Type B pancreatic cell (in vitro differentiated cells): ENCODE data around the gene FOXN4. TPM values are rescaled to one million over a fixed set of nuclear protein-coding genes. Genes with fewer than 3 reads are reported as not detected.

Experiments
- DNase-seq: peaks from one replicate; pipeline ENCODE4 v3.0.0; 2021; ENCODE audit warnings: mixed read lengths; ENCODE audit not compliant: unreplicated experiment; ENCODE audit errors: extremely low spot score
- H3K27ac Mint-ChIP-seq: 2 replicates; pipeline ENCODE4 v1.8.0; 2021; ENCODE audit warnings: mild to moderate bottlenecking, mixed read lengths
- H3K27me3 Mint-ChIP-seq: 2 replicates; pipeline ENCODE4 v1.8.0; 2021; ENCODE audit warnings: mixed read lengths
- H3K36me3 Mint-ChIP-seq: 2 replicates; pipeline ENCODE4 v1.8.0; 2021; ENCODE audit warnings: mixed read lengths
- H3K4me1 Mint-ChIP-seq: one replicate; pipeline ENCODE4 v1.8.0; 2021; ENCODE audit warnings: mixed read lengths; ENCODE audit not compliant: unreplicated experiment
- H3K4me3 Mint-ChIP-seq: 2 replicates; pipeline ENCODE4 v1.8.0; 2021; ENCODE audit warnings: mild to moderate bottlenecking, mixed read lengths
- H3K9me3 Mint-ChIP-seq: 2 replicates; pipeline ENCODE4 v1.8.0; 2021; ENCODE audit warnings: mixed read lengths
- CTCF ChIP-seq: fragments of 200-600 bp; sonication (generic); conservative IDR thresholded peaks from 2 replicates; pipeline ENCODE4 v1.5.0; 2021; ENCODE audit warnings: antibody characterized with exemption, mild to moderate bottlenecking
- total RNA-seq: library from RNA; stranded (reverse); gene quantifications from 2 replicates; pipeline ENCODE4 v1.2.1, GENCODE V29; 2021; ENCODE audit warnings: low replicate concordance

The FOXN4 gene
- total RNA-seq, 1 donor from 2014 or later = 2.6 TPM

GRCh38 chr12:109302770-109303169 is 6.3 kb downstream of the FOXN4 start:
- Mint-ChIP-seq H3K4me3 (no peak overlapping the region), H3K4me1 (peaks cover 6% of the 10 kb centered on the region), H3K36me3 (no peaks in the 10 kb centered on the region), H3K27me3 (peaks cover 40% of the 10 kb centered on the region), H3K9me3 (no peaks in the 10 kb centered on the region), H3K27ac (peak overlapping the region; percentile 42)
- no peak for DNase-seq
- peak; percentile 3 for TF ChIP-seq CTCF

- peak; percentile 32 for TF ChIP-seq CTCF
- Mint-ChIP-seq H3K4me1 (peaks cover 6% of the 10 kb centered on the region), H3K27ac (peak overlapping the region; percentile 42), H3K9me3 (no peaks in the 10 kb centered on the region), H3K27me3 (peaks cover 36% of the 10 kb centered on the region), H3K36me3 (no peaks in the 10 kb centered on the region), H3K4me3 (no peak overlapping the region)
- DNase-seq = no peak
Observed at GRCh38 chr12:109302358-109302757, 6.7 kb downstream of the FOXN4 start.

GRCh38 chr12:109301643-109302168 is 7.4 kb downstream of the FOXN4 start:
- no peak overlapping the region for H3K4me3 Mint-ChIP-seq
- H3K27me3 Mint-ChIP-seq = peaks cover 30% of the 10 kb centered on the region
- no peaks in the 10 kb centered on the region for H3K36me3 Mint-ChIP-seq
- no peak for TF ChIP-seq CTCF
- no peaks in the 10 kb centered on the region for H3K9me3 Mint-ChIP-seq
- DNase-seq = no peak
- H3K4me1 Mint-ChIP-seq = peaks cover 6% of the 10 kb centered on the region
- peak overlapping the region; percentile 42 for H3K27ac Mint-ChIP-seq

GRCh38 chr12:109299849-109300248 is 9.2 kb downstream of the FOXN4 start:
- Mint-ChIP-seq H3K9me3 (no peaks in the 10 kb centered on the region), H3K4me1 (peaks cover 6% of the 10 kb centered on the region), H3K36me3 (no peaks in the 10 kb centered on the region), H3K27me3 (peaks cover 20% of the 10 kb centered on the region), H3K27ac (no peak overlapping the region), H3K4me3 (no peak overlapping the region)
- no peak for DNase-seq
- no peak for TF ChIP-seq CTCF

- H3K9me3 Mint-ChIP-seq = no peaks in the 10 kb centered on the region
- no peak for DNase-seq
- no peaks in the 10 kb centered on the region for H3K36me3 Mint-ChIP-seq
- H3K4me1 Mint-ChIP-seq = peaks cover 2% of the 10 kb centered on the region
- H3K4me3 Mint-ChIP-seq = no peak overlapping the region
- H3K27ac Mint-ChIP-seq = no peak overlapping the region
- no peak for TF ChIP-seq CTCF
- H3K27me3 Mint-ChIP-seq = peaks cover 7% of the 10 kb centered on the region
Observed at GRCh38 chr12:109296431-109296830, 12.7 kb downstream of the FOXN4 start.
